Pancreas (tissue), 10 donors: Measurements from ENCODE around the gene KLF15. TPM values are rescaled to one million over a fixed set of nuclear protein-coding genes. Genes with fewer than 3 reads are reported as not detected.

Experiments used
- ATAC-seq, 4 donors: fragments of 200-7000 bp; cut with Tn5 transposase; one replicate each; pipeline versions ENCODE4 v1.8.0 to v1.9.1; 2020; ENCODE audit warnings: mild to moderate bottlenecking in 4 of 4, moderate library complexity in 4 of 4
- DNase-seq, 6 donors: peaks; one replicate each; pipeline ENCODE4 v3.0.0-alpha.2; 2020
- FAIRE-seq: peaks from 2 replicates; lab custom pipeline; 2012; peaks lifted over from hg19 to GRCh38; lab: Jason Lieb, UNC
- H3K27ac ChIP-seq, 4 donors: fragments of 200-600 bp; sonication (generic); 1 replicate in 3 of 4; 2 replicates in 1 of 4; pipeline versions ENCODE4 v1.5.0 to v1.8.0; 2020
- H3K27me3 ChIP-seq, 4 donors: fragments of 200-600 bp; one replicate each; pipeline ENCODE4 v1.8.0; 2021
- H3K36me3 ChIP-seq, 3 donors: fragments of 200-600 bp; sonication (generic) in 1 of 3; one replicate each; pipeline versions ENCODE4 v1.5.0 to v1.8.0; 2020 to 2021
- H3K4me1 ChIP-seq, 3 donors: fragments of 200-600 bp; one replicate each; pipeline ENCODE4 v1.8.0; 2021
- H3K4me3 ChIP-seq, 4 donors: fragments of 200-600 bp; sonication (generic) in 2 of 4; one replicate each; pipeline versions ENCODE4 v1.5.0 to v1.8.0; 2020 to 2021
- H3K9me3 ChIP-seq, 4 donors: fragments of 200-600 bp; one replicate each; pipeline ENCODE4 v1.8.0; 2021
- WGBS, 2 donors: extraction: QIAGEN DNeasy Blood & Tissue Kit; methylation state at CpG; one replicate each; pipeline ENCODE4 v1.1.7; 2013; 5-methylcytosine and 5-hydroxymethylcytosine counted together
- intact Hi-C, 3 donors: fragments of 100-400 bp; cut with DNase I; formaldehyde crosslinking; loops; one replicate each; pipeline versions ENCODE4 v1.11.1 to v1.14.2; 2022
- polyA plus RNA-seq, 2 donors: library from polyadenylated mRNA; stranded (reverse); fragments of 200-250 nt; gene quantifications; one replicate each; pipeline ENCODE4 v1.2.3, GENCODE V29; 2013
- total RNA-seq, 6 donors: library from RNA; stranded (reverse); fragmentation: NEBNext Ultra II Directional in 4 of 6; extraction: Animal tissue kit (Norgen Biotek cat#: 25700) in 4 of 6; gene quantifications; one replicate each; pipeline versions ENCODE4 v1.2.1 to v1.2.4, GENCODE V29; 2021 to 2023
- TF ChIP-seq, protein P1 (sequence below), 4 donors: fragments of 200-600 bp; sonication (generic) in 3 of 4; IDR thresholded peaks; one replicate each; pipeline versions ENCODE4 v1.5.0 to v1.8.0; 2021; ENCODE audit warnings: antibody characterized with exemption in 4 of 4
- donor health status: healthy with polysubstance abuse.
- donor health status: DM: no; HTN: no; CAD: no; lungs with moderate emphysema.
- donor health status: DM: no; HTN: no; CAD: no.
- donor health status: control.
- donor health status: control.
- donor health status: Bipolar disorder and iron deficiency.
- donor health status: DM: yes; HTN: yes; CAD: no.
- donor health status: DM: no; HTN: no; CAD: no.
- donor health status: DM: no; HTN: no; CAD: no.
- donor health status: DM: yes; HTN: yes; CAD: no.

KLF15 gene
- total and polyA plus RNA-seq, 8 donors: 11.3 to 38.3 (median 26.8) TPM

DNA sequence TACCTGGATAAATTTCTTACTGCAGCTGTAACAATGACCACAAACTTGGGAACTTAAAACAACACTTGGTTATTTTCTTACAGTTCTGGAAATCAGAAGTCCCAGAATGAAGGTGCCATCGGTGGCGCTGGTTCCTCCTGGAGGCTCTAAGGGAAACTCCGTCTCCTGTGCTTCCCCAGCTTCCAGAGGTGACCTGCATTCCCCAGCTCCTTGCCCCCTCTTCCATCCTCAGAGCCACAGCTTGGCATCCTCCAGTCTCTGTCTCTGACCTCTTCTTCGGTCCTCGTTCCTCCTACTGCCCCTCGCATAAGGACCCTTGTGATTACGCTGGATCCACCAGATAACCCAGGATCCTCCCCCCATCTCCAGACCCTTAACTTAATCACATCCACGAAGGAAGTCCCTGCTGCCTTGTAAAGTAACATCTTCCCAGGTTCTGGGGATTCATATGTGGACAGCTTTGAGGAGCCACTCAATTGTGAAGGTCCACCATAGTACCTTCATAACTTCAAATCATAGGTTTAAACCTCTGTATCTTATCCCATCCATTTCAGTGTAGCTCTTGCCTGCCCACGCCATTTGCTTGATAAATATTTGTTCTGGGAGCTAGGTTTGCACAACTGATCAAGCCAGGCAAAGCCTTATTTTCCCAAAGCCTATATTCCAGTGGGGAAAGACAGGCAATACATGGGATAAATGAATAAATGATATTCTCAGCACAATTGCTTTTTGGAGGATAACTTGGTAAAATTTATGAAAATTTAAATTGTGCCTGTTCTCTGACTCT, 34.8 kb downstream of the KLF15 start:
- no peaks in the 10 kb centered on the region for H3K27me3 ChIP-seq
- peak in 1 of 6 donors; percentile 3 for DNase-seq

DNA sequence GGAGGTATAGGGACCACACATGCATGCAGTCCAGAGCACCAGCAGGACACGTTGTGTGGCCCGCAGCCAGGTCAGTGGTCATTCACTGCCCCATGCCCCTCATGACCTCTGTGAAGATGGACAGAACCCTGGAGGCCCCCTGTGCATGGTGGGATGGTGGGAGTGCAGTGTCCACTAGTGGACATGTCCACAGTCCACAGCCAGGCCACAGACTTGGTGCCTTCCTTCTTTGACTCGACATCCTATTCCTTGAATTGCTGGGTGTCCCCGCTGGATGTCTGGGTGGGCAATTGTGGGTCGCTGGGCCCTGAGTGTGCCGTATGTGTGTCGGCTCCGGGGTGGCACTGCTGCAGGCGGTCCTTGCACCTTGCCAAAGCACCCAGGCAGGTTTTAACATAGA, 35.7 kb downstream of the KLF15 start:
- DNase-seq (peak in 2 of 6 donors; percentile 6), ATAC-seq (no peak), FAIRE-seq (no peak)
- intact Hi-C loops: no loop called here
- Histone ChIP-seq H3K4me1 (no peaks in the 10 kb centered on the region), H3K27me3 (no peaks in the 10 kb centered on the region), H3K4me3 (no peak overlapping the region), H3K36me3 (no peaks in the 10 kb centered on the region), H3K9me3 (no peaks in the 10 kb centered on the region), H3K27ac (no peak overlapping the region)
- TF ChIP-seq, protein P1, sequence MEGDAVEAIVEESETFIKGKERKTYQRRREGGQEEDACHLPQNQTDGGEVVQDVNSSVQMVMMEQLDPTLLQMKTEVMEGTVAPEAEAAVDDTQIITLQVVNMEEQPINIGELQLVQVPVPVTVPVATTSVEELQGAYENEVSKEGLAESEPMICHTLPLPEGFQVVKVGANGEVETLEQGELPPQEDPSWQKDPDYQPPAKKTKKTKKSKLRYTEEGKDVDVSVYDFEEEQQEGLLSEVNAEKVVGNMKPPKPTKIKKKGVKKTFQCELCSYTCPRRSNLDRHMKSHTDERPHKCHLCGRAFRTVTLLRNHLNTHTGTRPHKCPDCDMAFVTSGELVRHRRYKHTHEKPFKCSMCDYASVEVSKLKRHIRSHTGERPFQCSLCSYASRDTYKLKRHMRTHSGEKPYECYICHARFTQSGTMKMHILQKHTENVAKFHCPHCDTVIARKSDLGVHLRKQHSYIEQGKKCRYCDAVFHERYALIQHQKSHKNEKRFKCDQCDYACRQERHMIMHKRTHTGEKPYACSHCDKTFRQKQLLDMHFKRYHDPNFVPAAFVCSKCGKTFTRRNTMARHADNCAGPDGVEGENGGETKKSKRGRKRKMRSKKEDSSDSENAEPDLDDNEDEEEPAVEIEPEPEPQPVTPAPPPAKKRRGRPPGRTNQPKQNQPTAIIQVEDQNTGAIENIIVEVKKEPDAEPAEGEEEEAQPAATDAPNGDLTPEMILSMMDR (IDR thresholded peaks at IDR 0.05): no peak
- 78 to 79% methylated on average over 9 of the region's 9 CpGs for WGBS, 2 donors

More for the DNA sequence above, 34.8 kb downstream of the KLF15 start:
- FAIRE-seq (no peak), ATAC-seq (no peak)
- TF ChIP-seq, protein P1 (IDR thresholded peaks at IDR 0.05): no peak
- Histone ChIP-seq H3K4me3 (no peak overlapping the region), H3K36me3 (no peaks in the 10 kb centered on the region), H3K9me3 (no peaks in the 10 kb centered on the region), H3K27ac (no peak overlapping the region), H3K4me1 (no peaks in the 10 kb centered on the region)
- intact Hi-C loops: no loop called here
- 65 to 72% methylated on average over 9 of the region's 9 CpGs for WGBS, 2 donors

DNA sequence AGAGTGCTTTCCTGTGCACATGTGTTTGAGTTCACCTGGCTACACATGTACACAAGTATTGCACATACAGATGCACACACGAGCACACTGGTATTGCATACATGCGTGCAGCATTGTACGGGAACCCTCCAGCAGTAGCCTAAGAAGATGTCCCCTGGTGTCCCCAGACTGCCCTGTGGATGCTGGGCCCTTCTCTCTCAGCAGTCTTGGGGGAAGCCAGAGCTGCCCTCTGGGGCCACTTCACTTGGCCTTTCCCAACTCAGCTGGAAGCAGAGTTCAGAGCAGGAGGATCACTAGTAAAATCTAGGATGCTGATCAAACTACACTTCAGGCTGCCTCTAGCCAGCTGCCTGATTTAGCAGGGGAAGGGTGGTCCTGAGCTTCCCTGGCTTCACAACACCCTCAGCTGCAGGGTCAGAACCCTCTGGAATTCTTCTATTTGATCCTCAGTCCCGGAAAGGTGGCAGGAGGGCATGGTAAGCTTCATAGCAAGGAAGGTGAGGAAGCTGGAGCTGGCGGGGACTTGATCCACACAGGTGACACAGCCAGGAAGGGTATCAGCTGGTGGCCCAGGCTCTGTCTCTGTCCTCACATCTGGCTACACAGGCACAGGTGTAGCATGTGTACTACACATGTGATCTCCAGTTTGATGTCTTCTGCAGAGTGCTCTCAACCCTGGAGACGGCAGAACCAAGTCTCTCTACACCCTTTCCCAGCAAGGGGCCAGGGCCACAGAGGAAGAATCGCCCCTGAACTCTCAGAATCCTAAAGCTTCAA, 36.5 kb downstream of the KLF15 start:
- Histone ChIP-seq H3K4me3 (no peak overlapping the region), H3K4me1 (no peaks in the 10 kb centered on the region), H3K27ac (no peak overlapping the region), H3K9me3 (no peaks in the 10 kb centered on the region), H3K36me3 (no peaks in the 10 kb centered on the region), H3K27me3 (no peaks in the 10 kb centered on the region)
- intact Hi-C loops: no loop called here
- FAIRE-seq (no peak), DNase-seq (peak in 1 of 6 donors; percentile 5), ATAC-seq (no peak)
- WGBS, 2 donors: 86 to 91% methylated on average over 7 of the region's 7 CpGs
- TF ChIP-seq, protein P1 (IDR thresholded peaks at IDR 0.05): no peak

DNA sequence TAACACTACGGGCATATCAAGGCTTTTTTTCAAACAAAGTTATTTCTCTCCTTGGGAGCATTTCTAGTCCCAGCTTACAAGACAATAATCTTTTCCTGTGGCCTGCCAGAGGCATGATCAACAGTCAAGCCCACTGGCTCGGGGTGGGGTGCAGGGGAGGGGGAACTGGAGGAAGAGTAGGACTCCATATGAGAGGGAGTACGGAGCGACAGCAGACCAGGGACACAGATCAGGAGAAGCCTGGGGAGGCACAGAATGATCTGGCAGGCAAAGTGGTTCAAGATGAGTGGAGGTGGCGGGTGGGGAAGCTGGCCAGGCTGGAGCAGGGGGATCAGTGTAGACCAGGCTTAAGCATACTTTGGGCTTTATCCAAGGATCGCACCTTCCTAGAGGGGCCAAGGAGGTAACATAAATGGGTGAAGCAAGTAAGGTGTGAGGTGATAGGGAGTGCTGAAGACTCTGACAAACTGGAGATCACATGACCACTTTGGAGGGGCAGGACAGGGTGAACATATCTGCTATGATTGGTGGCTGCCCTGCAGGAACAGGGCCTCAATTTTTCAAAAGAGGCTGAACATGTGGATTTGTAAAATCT, 37.4 kb downstream of the KLF15 start:
- Histone ChIP-seq H3K4me3 (no peak overlapping the region), H3K36me3 (no peaks in the 10 kb centered on the region)
- WGBS, 2 donors: 84% methylated on average over 6 of the region's 6 CpGs

More for the DNA sequence above, 37.4 kb downstream of the KLF15 start:
- no peak overlapping the region for H3K27ac ChIP-seq
- H3K27me3 ChIP-seq: no peaks in the 10 kb centered on the region
- intact Hi-C loops: no loop called here
- DNase-seq (peak in 1 of 6 donors; percentile 1), ATAC-seq (no peak), FAIRE-seq (no peak)
- H3K9me3 ChIP-seq: no peaks in the 10 kb centered on the region
- no peaks in the 10 kb centered on the region for H3K4me1 ChIP-seq
- TF ChIP-seq, protein P1 (IDR thresholded peaks at IDR 0.05): no peak
